Smooth muscle cell (in vitro differentiated cells): ENCODE measurements around the gene UBTF. TPM values are rescaled to one million over a fixed set of nuclear protein-coding genes. Genes with fewer than 3 reads are reported as not detected.
A peak's percentile ranks its signal among the peaks of the same experiment; 100 is the strongest.

Experiments used
- DNase-seq: peaks from one replicate; lab custom pipeline; 2025; ENCODE audit not compliant: unreplicated experiment; lab: John Stamatoyannopoulos, UW
- H2AFZ ChIP-seq: fragments of 200-600 bp; sonication (generic); 2 replicates; pipeline ENCODE4 v1.6.0; 2016; ENCODE audit warnings: antibody characterized with exemption, low read depth, mild to moderate bottlenecking
- H3F3A ChIP-seq: fragments of 200-600 bp; sonication (generic); 2 replicates; pipeline ENCODE4 v1.6.0; 2017; ENCODE audit warnings: antibody characterized with exemption, low read depth
- H3K27ac ChIP-seq: fragments of 200-600 bp; sonication (generic); 2 replicates; pipeline ENCODE4 v1.5.1; 2016; ENCODE audit warnings: low read depth, mild to moderate bottlenecking
- H3K27me3 ChIP-seq: fragments of 200-600 bp; sonication (generic); 2 replicates; pipeline ENCODE4 v1.6.1; 2016; ENCODE audit warnings: low read depth, mild to moderate bottlenecking
- H3K36me3 ChIP-seq: fragments of 200-600 bp; sonication (generic); 2 replicates; pipeline ENCODE4 v1.5.1; 2016; ENCODE audit warnings: low read depth
- H3K4me1 ChIP-seq: fragments of 200-600 bp; sonication (generic); 2 replicates; pipeline ENCODE4 v1.5.1; 2016; ENCODE audit warnings: low read depth
- H3K4me2 ChIP-seq: fragments of 200-600 bp; sonication (generic); 2 replicates; pipeline ENCODE4 v1.6.0; 2016; ENCODE audit warnings: mild to moderate bottlenecking
- H3K4me3 ChIP-seq: fragments of 200-600 bp; sonication (generic); 2 replicates; pipeline ENCODE4 v1.5.1; 2016; ENCODE audit warnings: mild to moderate bottlenecking
- H3K79me2 ChIP-seq: fragments of 200-600 bp; sonication (generic); 2 replicates; pipeline ENCODE4 v1.6.0; 2016; ENCODE audit warnings: low read depth, mild to moderate bottlenecking
- H3K9ac ChIP-seq: fragments of 200-600 bp; sonication (generic); 2 replicates; pipeline ENCODE4 v1.6.0; 2016; ENCODE audit warnings: low read depth
- H3K9me3 ChIP-seq: fragments of 200-600 bp; sonication (generic); replicated peaks from 2 replicates; pipeline ENCODE4 v1.5.1; 2016; ENCODE audit warnings: low read depth
- H4K20me1 ChIP-seq: fragments of 200-600 bp; sonication (generic); 2 replicates; pipeline ENCODE4 v1.6.0; 2016; ENCODE audit warnings: low read depth
- WGBS: methylation state at CpG from one replicate; pipeline ENCODE4 v1.1.7; 2016; ENCODE audit warnings: low lambda C conversion rate; 5-methylcytosine and 5-hydroxymethylcytosine counted together
- polyA plus RNA-seq: library from polyadenylated mRNA; unstranded; fragments of >200 nt; fragmentation: Nextera tagmentation; extraction: Ambion mirVana; gene quantifications from 2 replicates; pipeline ENCODE4 v1.2.1, GENCODE V29; 2016
- total RNA-seq: library from RNA; depleted of rRNA; stranded (reverse); fragments of >200 nt; gene quantifications from 2 replicates; pipeline ENCODE4 v1.2.3, GENCODE V29; 2014
- TF ChIP-seq, protein P1 (sequence below): fragments of 200-600 bp; sonication (generic); IDR thresholded peaks from 2 replicates; pipeline ENCODE4 v1.5.1; 2017; ENCODE audit warnings: borderline replicate concordance, mild to moderate bottlenecking, antibody characterized with exemption; ENCODE audit not compliant: insufficient read depth, poor library complexity, severe bottlenecking

The UBTF gene
- total and polyA plus RNA-seq, 2 experiments from 2014 or later: 18.2 to 22.1 TPM

DNA sequence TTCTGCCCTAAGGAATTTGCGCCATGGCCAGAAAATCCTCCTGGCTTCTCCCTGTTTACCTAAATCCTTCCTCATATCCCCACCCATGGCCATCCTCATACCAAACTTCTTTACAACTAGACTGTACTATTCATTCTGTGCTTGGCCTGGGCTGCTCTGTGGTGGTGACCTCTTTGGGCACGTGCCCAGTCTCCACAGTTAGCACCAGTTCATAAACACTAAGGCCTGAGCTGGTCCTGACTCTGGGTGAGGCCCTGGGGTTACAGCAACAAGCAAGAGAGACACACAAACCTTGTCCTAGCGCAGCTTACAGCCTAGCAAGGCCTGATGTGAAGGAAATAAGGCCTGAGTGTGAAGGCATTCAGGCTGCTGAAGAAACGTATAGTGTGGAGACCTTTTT lies 16.7 kb downstream of the UBTF start:
- Histone ChIP-seq H3K4me1 (peaks cover 10% of the 10 kb centered on the region), H4K20me1 (no peaks in the 10 kb centered on the region), H2AFZ (no peak overlapping the region), H3K9ac (no peak overlapping the region), H3K9me3 (no peaks in the 10 kb centered on the region), H3K36me3 (no peaks in the 10 kb centered on the region), H3K4me3 (no peak overlapping the region), H3K27me3 (no peaks in the 10 kb centered on the region), H3K27ac (no peak overlapping the region), H3K79me2 (peaks cover 14% of the 10 kb centered on the region), H3F3A (peaks cover 12% of the 10 kb centered on the region), H3K4me2 (no peak overlapping the region)
- no peak for DNase-seq
- 96% methylated on average over 4 of the region's 4 CpGs for WGBS
- TF ChIP-seq, protein P1, sequence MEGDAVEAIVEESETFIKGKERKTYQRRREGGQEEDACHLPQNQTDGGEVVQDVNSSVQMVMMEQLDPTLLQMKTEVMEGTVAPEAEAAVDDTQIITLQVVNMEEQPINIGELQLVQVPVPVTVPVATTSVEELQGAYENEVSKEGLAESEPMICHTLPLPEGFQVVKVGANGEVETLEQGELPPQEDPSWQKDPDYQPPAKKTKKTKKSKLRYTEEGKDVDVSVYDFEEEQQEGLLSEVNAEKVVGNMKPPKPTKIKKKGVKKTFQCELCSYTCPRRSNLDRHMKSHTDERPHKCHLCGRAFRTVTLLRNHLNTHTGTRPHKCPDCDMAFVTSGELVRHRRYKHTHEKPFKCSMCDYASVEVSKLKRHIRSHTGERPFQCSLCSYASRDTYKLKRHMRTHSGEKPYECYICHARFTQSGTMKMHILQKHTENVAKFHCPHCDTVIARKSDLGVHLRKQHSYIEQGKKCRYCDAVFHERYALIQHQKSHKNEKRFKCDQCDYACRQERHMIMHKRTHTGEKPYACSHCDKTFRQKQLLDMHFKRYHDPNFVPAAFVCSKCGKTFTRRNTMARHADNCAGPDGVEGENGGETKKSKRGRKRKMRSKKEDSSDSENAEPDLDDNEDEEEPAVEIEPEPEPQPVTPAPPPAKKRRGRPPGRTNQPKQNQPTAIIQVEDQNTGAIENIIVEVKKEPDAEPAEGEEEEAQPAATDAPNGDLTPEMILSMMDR: no peak

DNA sequence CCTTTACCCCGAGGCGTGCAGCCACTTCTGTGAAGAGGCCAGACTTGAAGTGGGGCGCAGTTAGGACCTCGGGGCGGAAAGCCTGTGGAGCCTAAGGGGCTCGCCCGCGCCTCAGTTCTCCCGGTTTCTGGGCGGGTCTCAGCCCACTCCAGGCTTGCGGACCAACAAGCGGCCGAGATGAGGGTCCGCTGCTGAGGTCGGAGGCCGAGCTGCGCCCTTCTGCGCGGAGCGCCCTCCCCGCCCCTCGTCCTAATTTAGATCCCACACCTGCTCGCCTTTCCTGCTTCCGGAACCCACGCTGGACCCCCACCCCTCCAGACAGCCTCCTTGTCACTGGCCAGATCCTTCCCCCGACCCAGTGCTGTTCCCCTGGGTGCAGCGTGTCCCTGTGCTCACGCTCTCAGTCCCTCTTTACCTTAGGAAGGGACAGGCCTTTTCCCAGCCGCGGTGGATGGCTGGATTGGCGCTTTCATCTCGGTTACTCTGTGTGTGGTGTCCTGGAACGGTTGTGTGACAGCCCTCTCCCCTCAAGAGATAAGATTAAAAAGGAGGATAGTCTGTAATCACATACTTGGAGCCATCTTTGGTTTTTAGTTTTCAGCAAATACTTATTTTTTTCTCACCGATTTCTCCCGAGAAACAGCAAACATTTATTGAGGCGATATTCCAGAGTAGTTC lies 18.9 kb downstream of the UBTF start:
- peaks cover 6% of the 10 kb centered on the region for H3F3A ChIP-seq
- TF ChIP-seq, protein P1: no peak
- DNase-seq: no peak
- peak overlapping the region; percentile 93 for H3K4me2 ChIP-seq
- H3K27ac ChIP-seq: peak overlapping the region; percentile 94
- peaks cover 10% of the 10 kb centered on the region for H3K4me1 ChIP-seq
- 9% methylated on average over 33 of the region's 36 CpGs for WGBS
- H3K79me2 ChIP-seq: peaks cover 29% of the 10 kb centered on the region
- no peaks in the 10 kb centered on the region for H3K27me3 ChIP-seq
- H4K20me1 ChIP-seq: no peaks in the 10 kb centered on the region
- H3K9ac ChIP-seq: peak overlapping the region; percentile 87
- no peaks in the 10 kb centered on the region for H3K36me3 ChIP-seq
- peak overlapping the region; percentile 84 for H2AFZ ChIP-seq
- peak overlapping the region; percentile 99 for H3K4me3 ChIP-seq
- no peaks in the 10 kb centered on the region for H3K9me3 ChIP-seq

DNA sequence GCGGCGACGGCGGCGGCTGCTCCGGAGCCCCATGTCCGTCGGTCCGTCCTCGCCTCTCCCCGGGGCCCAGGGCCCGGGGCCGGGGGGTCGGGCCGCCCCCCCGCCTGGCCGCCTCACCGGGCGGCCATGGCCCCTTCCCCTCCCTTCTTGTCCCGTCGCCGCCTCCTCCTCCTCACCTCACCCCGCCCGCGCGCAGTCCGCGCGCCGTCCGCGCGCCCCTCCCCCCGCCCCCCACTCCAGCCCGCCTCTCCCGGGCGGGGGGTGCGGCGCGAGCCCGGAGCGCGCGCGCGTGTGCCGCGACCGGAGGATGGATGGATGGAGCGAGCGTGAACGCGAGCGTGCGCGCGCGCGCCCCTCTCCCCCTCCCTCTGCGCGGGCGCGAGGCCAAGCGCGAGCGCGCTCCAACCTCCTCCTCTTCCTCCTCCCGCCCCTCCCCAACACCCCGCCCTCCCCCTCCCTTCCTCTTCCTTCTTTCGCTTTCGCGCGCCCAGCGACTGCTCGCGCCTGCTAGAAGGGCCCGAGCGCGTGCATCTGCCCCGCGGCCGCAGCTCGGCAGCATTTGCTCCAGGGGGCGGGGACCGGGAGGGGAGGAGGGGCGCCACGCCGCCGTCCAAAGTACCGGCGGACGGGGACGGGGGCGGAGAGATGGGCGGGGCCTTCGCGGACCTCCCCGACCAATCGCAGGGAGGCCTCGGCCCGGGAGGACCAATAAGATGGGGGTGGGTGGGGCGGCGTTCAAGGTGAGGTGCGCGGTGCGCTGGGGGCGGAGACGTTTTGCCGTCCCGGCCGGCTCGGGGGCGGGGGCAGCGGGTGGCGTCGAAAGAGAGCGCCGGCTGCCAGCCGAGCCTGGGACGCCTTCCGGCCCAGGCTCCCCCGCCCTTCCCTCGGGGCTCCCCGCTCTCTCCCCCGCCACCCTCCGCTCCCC lies 19.7 kb downstream of the UBTF start, which contains the start of gene ATXN7L3:
Gene ATXN7L3 (minus strand): TSS at position 332 of the 925 bp plus-strand sequence. CDS start 1,814 bp downstream, outside the sequence.
- H3K9ac ChIP-seq: peak within 1 kb of the TSS; percentile 98
- H3K36me3 ChIP-seq: no peaks in the 10 kb centered on the region
- H3K4me2 ChIP-seq: peak within 1 kb of the TSS; percentile 93
- H3F3A ChIP-seq: no peaks in the 10 kb centered on the region
- H4K20me1 ChIP-seq: no peaks in the 10 kb centered on the region
- H3K79me2 ChIP-seq: peaks cover 35% of the 10 kb centered on the region
- H3K9me3 ChIP-seq: no peaks in the 10 kb centered on the region
- peaks cover 10% of the 10 kb centered on the region for H3K4me1 ChIP-seq
- TF ChIP-seq, protein P1: no peak
- H3K4me3 ChIP-seq: peak within 1 kb of the TSS; percentile 99
- H2AFZ ChIP-seq: peak within 1 kb of the TSS; percentile 84
- peak within 1 kb of the TSS; percentile 94 for H3K27ac ChIP-seq
- DNase-seq: peak; percentile 97
- 0% methylated on average over 17 of the region's 126 CpGs for WGBS
- no peaks in the 10 kb centered on the region for H3K27me3 ChIP-seq
